NCI-H1417 treated with DMSO at 0.1 percent for 48 hours (cell line): ENCODE data around the gene EIF3L.

Source experiments
- DNase-seq: peaks from one replicate; lab custom pipeline; 2025; lab: John Stamatoyannopoulos, UW

The EIF3L gene

DNA sequence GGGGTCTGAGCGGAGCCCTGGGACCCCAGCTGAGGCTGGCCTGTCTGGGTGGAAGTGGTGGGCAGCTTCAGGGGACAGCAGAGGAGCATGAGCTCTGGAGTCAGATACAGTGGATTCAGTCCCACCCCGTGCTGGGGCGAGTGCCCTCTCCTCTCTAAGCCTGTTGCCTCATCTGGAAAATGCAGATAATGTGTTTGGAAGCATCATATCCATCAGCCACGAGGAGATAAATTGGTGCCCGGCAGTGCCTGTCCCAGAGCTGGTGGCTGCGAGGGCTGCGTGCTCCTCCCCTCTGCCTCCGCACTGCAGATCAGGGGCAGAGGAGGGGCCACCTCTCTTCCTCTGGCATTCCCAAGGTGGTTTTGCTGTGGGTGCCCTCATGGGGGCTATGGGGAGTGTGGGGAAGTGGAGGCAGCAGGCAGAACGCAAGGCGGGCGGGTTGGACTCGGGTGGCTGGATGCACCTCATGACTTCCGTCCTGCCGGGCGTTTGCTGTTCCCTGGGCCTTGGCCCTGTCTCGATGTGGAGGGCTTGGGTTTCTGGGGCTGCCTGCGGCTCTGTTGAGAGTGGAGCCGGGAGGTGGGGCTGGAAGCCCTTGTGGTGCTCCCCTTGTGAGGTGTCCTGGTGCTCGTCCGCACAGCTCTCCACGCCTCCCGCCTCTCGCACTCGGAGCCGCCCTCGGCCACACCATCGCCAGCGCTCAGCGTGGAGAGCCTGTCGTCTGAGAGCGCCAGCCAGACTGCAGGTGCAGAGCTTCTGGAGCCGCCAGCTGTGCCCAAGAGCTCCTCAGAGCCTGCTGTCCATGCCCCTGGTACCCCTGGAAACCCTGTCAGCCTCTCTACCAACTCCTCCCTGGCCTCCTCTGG lies 77.8 kb downstream of the EIF3L start:
- no peak for DNase-seq

DNA sequence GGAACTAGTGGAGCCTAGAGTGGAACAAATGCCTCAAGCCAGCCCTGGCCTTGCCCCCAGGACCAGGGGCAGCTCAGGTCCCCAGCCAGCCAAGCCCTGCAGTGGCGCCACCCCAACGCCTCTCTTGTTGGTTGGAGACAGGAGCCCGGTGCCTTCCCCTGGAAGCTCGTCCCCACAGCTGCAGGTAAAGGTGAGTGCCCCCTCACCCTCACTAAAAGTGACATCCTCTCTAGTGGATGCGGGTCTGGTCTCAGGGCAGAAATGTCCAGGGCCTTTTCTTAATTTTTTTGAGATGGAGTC lies 78.4 kb downstream of the EIF3L start:
- no peak for DNase-seq

DNA sequence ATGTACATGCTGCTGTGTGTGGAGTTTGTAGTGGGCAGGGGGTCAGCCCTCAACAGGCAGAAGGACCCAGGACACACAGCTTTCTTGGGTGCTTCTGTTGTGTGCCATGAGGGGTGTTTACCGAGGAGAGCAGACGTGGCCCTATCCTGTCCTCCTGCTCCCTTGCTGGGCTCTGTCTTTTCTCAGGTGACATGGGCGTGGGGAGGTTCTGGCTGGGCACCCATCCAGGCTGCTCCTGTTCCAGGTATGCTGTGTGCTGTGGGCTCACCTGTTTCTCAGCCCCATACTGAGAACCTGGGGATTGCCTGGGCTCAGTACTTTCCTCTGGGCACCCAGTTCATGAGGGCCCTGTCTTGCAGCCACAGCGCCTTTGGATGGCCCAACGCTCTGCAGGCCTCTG lies 80.2 kb downstream of the EIF3L start:
- no peak for DNase-seq

DNA sequence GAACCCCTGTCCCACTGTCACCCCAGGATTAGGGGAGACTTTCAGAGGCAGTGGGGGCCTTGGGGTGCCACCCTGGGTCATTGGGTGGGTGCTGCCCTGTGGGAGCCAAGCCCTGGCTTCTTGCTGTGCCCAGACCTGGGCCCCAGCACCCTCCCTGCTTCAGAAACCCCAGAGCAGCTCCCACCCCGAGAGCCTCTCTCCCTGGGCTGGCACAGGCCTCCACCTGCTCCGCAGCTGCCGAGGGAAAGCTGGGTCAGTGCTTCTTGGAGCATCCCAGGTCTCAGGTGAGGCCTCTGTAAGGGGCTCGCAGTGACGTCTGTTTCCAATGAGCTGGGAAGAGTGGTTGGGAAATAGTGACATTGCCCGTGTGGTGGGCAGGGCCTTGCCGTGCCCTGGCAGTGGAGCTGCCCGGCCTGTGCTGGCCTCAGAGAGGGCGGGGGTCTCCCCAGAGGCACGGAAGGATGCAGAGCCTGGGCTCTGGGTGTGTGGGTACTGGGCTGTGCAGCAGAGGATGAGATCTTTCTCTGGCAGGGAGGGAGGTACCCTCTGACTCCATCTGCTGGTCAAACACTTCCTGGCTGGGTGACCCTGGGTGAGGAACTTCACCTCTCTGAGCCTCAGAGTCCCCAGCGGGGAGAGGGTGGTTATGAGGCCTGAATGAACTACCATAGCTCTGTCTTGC lies 81.2 kb downstream of the EIF3L start:
- DNase-seq = no peak

DNA sequence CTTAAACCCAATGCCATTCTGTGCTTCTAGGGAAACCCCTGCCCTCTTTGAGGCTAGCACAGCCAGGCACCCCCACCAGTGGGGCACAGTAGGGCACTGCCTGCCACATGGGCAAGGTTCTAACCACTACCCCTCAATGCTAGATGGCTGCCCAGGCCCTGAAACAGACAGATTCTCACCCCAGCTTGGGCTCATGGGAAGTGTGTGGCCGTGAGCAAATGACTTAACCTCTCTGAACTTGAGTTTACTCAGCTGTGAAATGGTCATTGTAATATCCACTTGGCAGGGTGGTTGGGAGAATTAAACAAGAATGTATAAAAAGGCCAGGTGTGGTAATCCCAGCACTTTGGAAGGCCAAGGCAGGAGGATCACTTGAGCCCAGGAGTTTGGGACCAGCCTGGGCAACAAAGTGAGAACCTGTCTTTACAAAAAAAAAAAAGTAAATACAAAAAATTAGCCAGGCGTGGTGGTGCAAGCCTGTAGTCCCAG lies 81.8 kb downstream of the EIF3L start:
- no peak for DNase-seq

DNA sequence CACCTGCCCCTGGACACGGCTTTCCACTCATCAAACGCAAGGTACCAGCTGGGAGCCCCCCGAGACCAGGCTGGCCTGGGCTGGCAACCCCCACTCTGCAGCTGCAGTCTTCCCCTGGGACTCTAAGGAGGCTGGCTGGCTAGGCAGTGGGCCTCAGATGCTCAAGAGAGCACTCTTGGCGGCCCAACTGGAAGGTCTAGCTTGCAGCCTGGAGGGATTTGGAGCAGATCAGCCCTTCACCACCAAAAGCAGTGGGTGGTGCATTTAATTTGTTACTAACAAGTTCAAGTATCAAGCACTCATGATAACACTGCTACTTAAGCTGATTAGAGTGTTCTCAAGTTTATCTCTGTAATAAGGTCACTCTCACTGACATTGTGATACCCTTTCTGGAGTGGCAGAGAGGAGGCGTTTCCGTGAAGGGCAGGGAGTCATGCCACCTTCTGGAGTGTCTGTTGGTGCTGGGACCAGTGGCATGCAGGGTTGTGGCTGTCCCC lies 82.7 kb downstream of the EIF3L start:
- no peak for DNase-seq

DNA sequence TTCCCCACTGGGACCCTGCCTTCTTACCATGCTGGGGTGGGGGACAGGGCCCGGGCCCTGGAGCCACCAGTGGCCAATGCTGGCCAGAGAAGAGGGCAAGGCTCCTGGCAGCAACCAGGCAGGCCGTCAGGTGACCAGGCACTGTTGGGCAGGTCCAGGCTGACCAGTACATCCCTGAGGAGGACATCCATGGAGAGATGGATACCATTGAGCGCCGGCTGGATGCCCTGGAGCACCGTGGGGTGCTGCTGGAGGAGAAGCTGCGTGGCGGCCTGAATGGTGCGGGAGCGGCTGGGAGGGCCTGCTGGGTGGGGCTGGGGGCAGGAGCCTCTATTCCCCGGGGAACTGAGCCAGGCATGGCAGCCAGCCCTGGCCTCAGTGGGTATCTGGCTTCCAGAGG lies 83.2 kb downstream of the EIF3L start:
- no peak for DNase-seq

DNA sequence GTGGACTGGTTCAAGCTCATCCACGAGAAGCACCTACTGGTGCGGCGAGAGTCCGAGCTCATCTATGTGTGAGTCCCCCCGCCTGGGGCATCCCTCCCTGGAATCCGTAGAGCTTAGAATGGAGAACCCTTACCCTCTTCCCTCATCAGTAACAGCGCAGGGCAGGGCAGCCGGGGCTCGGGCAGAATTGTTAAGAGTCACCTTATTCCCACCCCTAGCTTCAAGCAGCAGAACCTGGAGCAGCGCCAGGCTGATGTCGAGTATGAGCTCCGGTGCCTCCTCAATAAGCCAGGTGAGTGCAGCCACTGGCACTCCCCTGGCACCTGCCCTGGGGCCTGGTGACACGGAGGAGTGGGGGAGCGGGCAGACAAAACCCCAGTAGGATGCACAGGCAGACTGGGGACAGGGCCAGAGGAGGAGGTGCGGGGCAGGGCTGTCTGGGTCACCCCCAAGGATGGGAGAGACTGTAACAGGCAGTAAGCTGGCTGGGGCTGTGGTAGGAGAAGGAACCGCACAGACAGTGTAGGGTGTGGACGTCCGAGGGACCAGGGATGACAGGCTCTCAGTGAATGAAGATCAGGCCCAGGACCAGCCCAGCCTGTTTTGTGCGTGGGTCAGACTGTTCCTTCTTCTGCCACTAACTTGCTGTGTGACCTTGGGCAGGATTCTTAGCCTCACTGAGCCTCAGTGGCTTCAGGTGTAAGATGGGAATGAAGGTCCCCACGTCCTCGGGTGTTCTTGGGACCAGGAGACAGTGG lies 83.8 kb downstream of the EIF3L start:
- no peak for DNase-seq

DNA sequence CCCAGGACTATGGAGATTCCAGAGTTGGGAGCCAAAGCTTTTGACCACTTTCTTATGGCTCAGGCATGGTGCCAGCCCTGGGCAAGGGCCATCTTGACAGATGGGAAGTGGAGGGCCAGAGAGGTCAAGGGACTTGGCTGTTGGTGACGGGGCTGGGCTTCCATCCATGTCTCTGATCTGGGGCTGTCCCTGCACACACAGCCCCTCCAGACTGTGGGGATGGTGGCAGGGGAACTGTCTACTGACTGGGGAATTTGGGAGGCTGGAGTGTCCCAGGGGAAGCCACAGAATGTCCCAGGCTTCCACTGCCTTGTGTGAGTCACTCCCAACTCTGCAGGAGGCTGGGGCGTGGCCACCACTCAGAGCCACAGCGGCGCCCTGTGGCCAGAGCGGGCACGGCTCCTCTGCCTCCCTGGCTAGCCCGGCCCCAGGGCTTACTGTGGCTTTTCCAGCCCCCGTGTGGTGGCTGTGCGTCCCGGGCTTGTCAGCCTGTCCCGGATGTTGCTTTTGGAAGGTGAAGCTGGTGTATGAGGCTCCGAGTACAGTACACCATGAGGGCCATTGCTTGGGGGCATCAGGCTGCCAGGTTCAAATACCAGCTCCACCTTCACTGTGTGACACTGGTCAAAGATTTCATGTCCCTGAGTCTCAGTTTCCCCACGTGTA lies 84.6 kb downstream of the EIF3L start:
- DNase-seq = no peak
